HEK293T (cell line): Measurements from ENCODE around the gene HPS6.

ENCODE experiments used
- CTCF ChIA-PET: fragments of 350-600 bp; formaldehyde crosslinking; extraction: SDS; loops from one replicate; lab custom pipeline; 2021; ENCODE audit warnings: antibody characterized with exemption, inconsistent platforms; lab: Yijun Ruan, JAX
- POLR2A ChIA-PET: fragments of 350-600 bp; formaldehyde crosslinking; extraction: SDS; loops from one replicate; lab custom pipeline; 2020; ENCODE audit warnings: antibody characterized with exemption, inconsistent platforms; lab: Yijun Ruan, JAX
- DNase-seq: peaks from one replicate; pipeline ENCODE4 v3.0.0; 2012; ENCODE audit warnings: mixed read lengths; ENCODE audit errors: extremely low spot score
- ARNT ChIP-seq: fragments of 450-650 bp; IDR thresholded peaks from 2 replicates; pipeline ENCODE4 v1.6.1; 2017; ENCODE audit warnings: mild to moderate bottlenecking
- BHLHE40 ChIP-seq: fragments of 450-650 bp; IDR thresholded peaks from 2 replicates; pipeline ENCODE4 v1.6.1; 2016; ENCODE audit warnings: mild to moderate bottlenecking, moderate library complexity, borderline replicate concordance
- CTBP1 ChIP-seq: fragments of 450-650 bp; IDR thresholded peaks from 2 replicates; pipeline ENCODE4 v1.6.1; 2016; ENCODE audit warnings: borderline replicate concordance
- ELF4 ChIP-seq: fragments of 450-650 bp; IDR thresholded peaks from 2 replicates; pipeline ENCODE4 v1.6.1; 2017; ENCODE audit warnings: antibody characterized with exemption
- FOXA1 ChIP-seq: fragments of 450-650 bp; IDR thresholded peaks from 2 replicates; pipeline ENCODE4 v1.6.1; 2016; ENCODE audit warnings: mild to moderate bottlenecking
- FOXK2 ChIP-seq: fragments of 450-650 bp; IDR thresholded peaks from 2 replicates; pipeline ENCODE4 v1.6.1; 2016; ENCODE audit warnings: mild to moderate bottlenecking
- FOXM1 ChIP-seq: fragments of 450-650 bp; IDR thresholded peaks from 2 replicates; pipeline ENCODE4 v1.6.1; 2017; ENCODE audit warnings: mild to moderate bottlenecking, borderline replicate concordance
- HDGF ChIP-seq: fragments of 450-650 bp; IDR thresholded peaks from 2 replicates; pipeline ENCODE4 v1.6.1; 2017; ENCODE audit warnings: antibody characterized with exemption, borderline replicate concordance
- L3MBTL2 ChIP-seq: fragments of 450-650 bp; conservative IDR thresholded peaks from 2 replicates; pipeline ENCODE4 v1.6.1; 2016; ENCODE audit warnings: mild to moderate bottlenecking
- LEF1 ChIP-seq: fragments of 450-650 bp; IDR thresholded peaks from 2 replicates; pipeline ENCODE4 v1.6.1; 2017; ENCODE audit warnings: mild to moderate bottlenecking, borderline replicate concordance
- NFRKB ChIP-seq: fragments of 450-650 bp; IDR thresholded peaks from 2 replicates; pipeline ENCODE4 v1.6.1; 2016; ENCODE audit warnings: mild to moderate bottlenecking, moderate library complexity
- PKNOX1 ChIP-seq: fragments of 450-650 bp; IDR thresholded peaks from 2 replicates; pipeline ENCODE4 v1.6.1; 2016
- SP1 ChIP-seq: fragments of 450-650 bp; IDR thresholded peaks from 2 replicates; pipeline ENCODE4 v1.6.1; 2017
- SUZ12 ChIP-seq: fragments of 450-650 bp; IDR thresholded peaks from 2 replicates; pipeline ENCODE4 v1.6.1; 2016; ENCODE audit warnings: mild to moderate bottlenecking
- TARDBP ChIP-seq: fragments of 450-650 bp; IDR thresholded peaks from 2 replicates; pipeline ENCODE4 v1.6.1; 2016
- ZNF384 ChIP-seq: fragments of 450-650 bp; IDR thresholded peaks from 2 replicates; pipeline ENCODE4 v1.6.1; 2016

HPS6 gene

GRCh38 chr10:102114861-102115618 lies 49.9 kb downstream of the HPS6 start:
- ChIA-PET POLR2A (interaction anchor here (0.6 to 2.2 kb wide), 9 partner anchors 8 to 59 kb away, joined by 3 to 15 read pairs (median 5); partner anchors contain the start of genes ARMH3, NOLC1 and PPRC1), CTCF (interaction anchor here (0.7 to 1.2 kb wide), 3 partner anchors 17 to 527 kb away, joined by 3 to 4 read pairs (median 4); partner anchors contain the start of gene POLL)
- TF ChIP-seq TARDBP, result no peak
- peak; percentile 84 for DNase-seq

GRCh38 chr10:102115775-102116174 lies 50.6 kb downstream of the HPS6 start:
- ChIA-PET CTCF (interaction anchor here (0.7 to 1.2 kb wide), 4 partner anchors 16 to 528 kb away, joined by 3 to 4 read pairs (median 4); partner anchors contain the start of gene POLL), POLR2A (interaction anchor here (1.3 to 2.2 kb wide), 3 partner anchors 13 to 36 kb away, joined by 5 to 15 read pairs (median 5); partner anchors contain the start of genes NOLC1 and PPRC1)
- no peak for TF ChIP-seq TARDBP
- no peak for TF ChIP-seq L3MBTL2
- TF ChIP-seq FOXM1, result no peak
- TF ChIP-seq HDGF, result no peak
- TF ChIP-seq ELF4, result no peak
- TF ChIP-seq FOXK2, result no peak
- no peak for TF ChIP-seq ARNT
- no peak for TF ChIP-seq NFRKB
- TF ChIP-seq CTBP1, result no peak
- no peak for TF ChIP-seq SUZ12
- TF ChIP-seq LEF1, result no peak
- no peak for TF ChIP-seq ZNF384
- TF ChIP-seq FOXA1, result no peak
- no peak for TF ChIP-seq BHLHE40
- no peak for TF ChIP-seq PKNOX1
- no peak for TF ChIP-seq SP1
- no peak for DNase-seq

- CTCF ChIA-PET, result interaction anchor here (0.6 to 1.1 kb wide), 2 partner anchors 42 to 66 kb away, joined by 4 to 5 read pairs; no protein-coding TSS in a partner anchor
- TF ChIP-seq SP1, result no peak
- no peak for TF ChIP-seq FOXM1
- peak; percentile 42; the same call in 1 of the 2 replicates for TF ChIP-seq PKNOX1
- TF ChIP-seq BHLHE40, result no peak
- no peak for DNase-seq
- POLR2A ChIA-PET, result no interaction called here
These were observed 51.5 kb downstream of the HPS6 start for GRCh38 chr10:102116656-102117055.
